Adrenal gland (tissue), 5 donors: ENCODE data around the gene EDARADD.
"Not testable (repeated sequence)": the region's sequence is repeated elsewhere in the genome, so short reads cannot be mapped to it uniquely, and the experiment has no call there.

ENCODE experiments used
- POLR2A ChIP-seq, 2 donors: fragments of 450-650 bp; IDR thresholded peaks; one replicate each; pipeline ENCODE4 v1.6.1; 2017; ENCODE audit warnings: antibody characterized with exemption in 2 of 2, mild to moderate bottlenecking in 2 of 2, moderate library complexity in 1 of 2
- TF ChIP-seq, protein P1 (sequence below), 6 experiments: fragments of 450-650 bp in 4 of 6; fragments of 200-600 bp in 2 of 6; sonication (generic) in 1 of 6; IDR thresholded peaks; 1 replicate in 5 of 6; 2 replicates in 1 of 6; pipeline versions ENCODE4 v1.5.1 to v1.8.0; 2016 to 2021; ENCODE audit warnings: antibody characterized with exemption in 6 of 6, mild to moderate bottlenecking in 2 of 6, moderate library complexity in 1 of 6
- donor health status: DM: no; HTN: no; CAD: no.

DNA sequence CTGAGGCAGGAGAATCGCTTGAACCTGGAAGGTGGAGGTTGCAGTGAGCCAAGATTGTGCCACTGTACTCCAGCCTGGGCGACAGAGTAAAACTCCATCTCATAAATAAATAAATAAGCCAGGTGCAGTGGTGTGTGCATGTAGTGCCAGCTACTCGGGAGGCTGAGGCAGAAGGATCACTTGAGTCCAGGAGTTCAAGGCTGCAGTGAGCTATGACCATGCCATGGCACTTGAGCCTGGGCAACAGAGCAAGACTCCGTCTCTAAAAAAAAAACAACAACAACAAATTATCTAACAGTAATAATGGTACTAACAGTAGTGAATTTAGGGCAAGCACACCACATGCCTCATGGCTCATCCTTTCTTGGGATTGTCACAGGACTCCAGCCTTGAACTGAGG, 41.3 kb upstream of the EDARADD start:
- TF ChIP-seq, protein P1, sequence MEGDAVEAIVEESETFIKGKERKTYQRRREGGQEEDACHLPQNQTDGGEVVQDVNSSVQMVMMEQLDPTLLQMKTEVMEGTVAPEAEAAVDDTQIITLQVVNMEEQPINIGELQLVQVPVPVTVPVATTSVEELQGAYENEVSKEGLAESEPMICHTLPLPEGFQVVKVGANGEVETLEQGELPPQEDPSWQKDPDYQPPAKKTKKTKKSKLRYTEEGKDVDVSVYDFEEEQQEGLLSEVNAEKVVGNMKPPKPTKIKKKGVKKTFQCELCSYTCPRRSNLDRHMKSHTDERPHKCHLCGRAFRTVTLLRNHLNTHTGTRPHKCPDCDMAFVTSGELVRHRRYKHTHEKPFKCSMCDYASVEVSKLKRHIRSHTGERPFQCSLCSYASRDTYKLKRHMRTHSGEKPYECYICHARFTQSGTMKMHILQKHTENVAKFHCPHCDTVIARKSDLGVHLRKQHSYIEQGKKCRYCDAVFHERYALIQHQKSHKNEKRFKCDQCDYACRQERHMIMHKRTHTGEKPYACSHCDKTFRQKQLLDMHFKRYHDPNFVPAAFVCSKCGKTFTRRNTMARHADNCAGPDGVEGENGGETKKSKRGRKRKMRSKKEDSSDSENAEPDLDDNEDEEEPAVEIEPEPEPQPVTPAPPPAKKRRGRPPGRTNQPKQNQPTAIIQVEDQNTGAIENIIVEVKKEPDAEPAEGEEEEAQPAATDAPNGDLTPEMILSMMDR (IDR thresholded peaks at IDR 0.05) = not testable (repeated sequence)
- not testable (repeated sequence) for TF ChIP-seq POLR2A (IDR thresholded peaks at IDR 0.05)
